Mesodermal cell (in vitro differentiated cells): ENCODE results near the gene DNAH14.

Experiments used
- H3K27ac ChIP-seq: 2 replicates; pipeline ENCODE4 v1.7.0; 2013; ENCODE audit warnings: mild to moderate bottlenecking, low read depth, low read length, moderate library complexity; ENCODE audit not compliant: severe bottlenecking
- H3K36me3 ChIP-seq: 2 replicates; pipeline ENCODE4 v1.7.1; 2013; ENCODE audit warnings: mild to moderate bottlenecking, low read length, moderate library complexity; ENCODE audit not compliant: control insufficient read depth, insufficient read depth
- H3K4me1 ChIP-seq: one replicate; pipeline ENCODE4 v1.7.1; 2013; ENCODE audit warnings: mild to moderate bottlenecking, low read length; ENCODE audit not compliant: insufficient read depth, control insufficient read depth, poor library complexity, severe bottlenecking
- H3K4me3 ChIP-seq: 2 replicates; pipeline ENCODE4 v1.7.0; 2013; ENCODE audit warnings: low read length, control low read depth, mild to moderate bottlenecking; ENCODE audit not compliant: insufficient read depth, poor library complexity, severe bottlenecking; ENCODE audit errors: extremely low read depth
- H3K9me3 ChIP-seq: 2 replicates; pipeline ENCODE4 v1.7.1; 2013; ENCODE audit warnings: mild to moderate bottlenecking, low read length, moderate library complexity; ENCODE audit not compliant: control insufficient read depth
- WGBS, 2 experiments: methylation state at CpG; one replicate each; pipeline ENCODE4 v1.1.5; 2013; ENCODE audit warnings: missing lambda C conversion rate in 2 of 2; ENCODE audit not compliant: insufficient coverage in 2 of 2; 5-methylcytosine and 5-hydroxymethylcytosine counted together

DNAH14 gene

DNA sequence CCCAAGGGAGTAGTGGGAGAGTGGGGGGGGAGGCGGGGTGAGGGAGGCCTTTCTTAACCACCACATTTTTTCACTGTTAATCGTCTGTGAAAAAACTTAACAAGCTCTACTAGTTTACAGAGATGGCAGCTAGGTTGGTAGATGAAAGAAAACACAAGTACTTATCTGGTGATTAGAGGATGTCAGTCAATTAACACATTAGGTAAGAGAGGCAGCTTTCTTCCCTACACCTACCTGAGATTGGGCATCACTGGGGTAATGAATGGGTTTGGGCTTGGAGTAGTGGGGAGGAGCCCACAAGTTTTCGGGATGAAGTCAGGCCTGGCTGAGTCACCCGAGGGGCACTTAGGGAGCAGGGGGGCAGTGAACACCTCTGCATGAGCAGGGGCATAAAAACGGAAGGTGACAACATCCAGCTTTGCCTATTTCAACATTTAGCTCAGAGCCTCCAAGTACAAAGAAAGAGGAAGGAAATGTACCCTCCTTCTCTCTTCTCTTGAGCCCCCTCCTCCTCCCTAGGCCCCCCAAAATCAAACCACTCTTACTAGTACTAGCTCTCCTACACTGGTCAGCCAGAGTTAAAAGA lies 495.8 kb downstream of the DNAH14 start:
- 12 to 26% methylated on average over 2 to 3 of the region's 5 CpGs for WGBS, 2 experiments
- no peak overlapping the region for H3K27ac ChIP-seq
- H3K9me3 ChIP-seq, result no peaks in the 10 kb centered on the region
- peak overlapping the region; percentile 82 for H3K4me3 ChIP-seq
- peaks cover 33% of the 10 kb centered on the region for H3K4me1 ChIP-seq
- peaks cover 19% of the 10 kb centered on the region for H3K36me3 ChIP-seq

DNA sequence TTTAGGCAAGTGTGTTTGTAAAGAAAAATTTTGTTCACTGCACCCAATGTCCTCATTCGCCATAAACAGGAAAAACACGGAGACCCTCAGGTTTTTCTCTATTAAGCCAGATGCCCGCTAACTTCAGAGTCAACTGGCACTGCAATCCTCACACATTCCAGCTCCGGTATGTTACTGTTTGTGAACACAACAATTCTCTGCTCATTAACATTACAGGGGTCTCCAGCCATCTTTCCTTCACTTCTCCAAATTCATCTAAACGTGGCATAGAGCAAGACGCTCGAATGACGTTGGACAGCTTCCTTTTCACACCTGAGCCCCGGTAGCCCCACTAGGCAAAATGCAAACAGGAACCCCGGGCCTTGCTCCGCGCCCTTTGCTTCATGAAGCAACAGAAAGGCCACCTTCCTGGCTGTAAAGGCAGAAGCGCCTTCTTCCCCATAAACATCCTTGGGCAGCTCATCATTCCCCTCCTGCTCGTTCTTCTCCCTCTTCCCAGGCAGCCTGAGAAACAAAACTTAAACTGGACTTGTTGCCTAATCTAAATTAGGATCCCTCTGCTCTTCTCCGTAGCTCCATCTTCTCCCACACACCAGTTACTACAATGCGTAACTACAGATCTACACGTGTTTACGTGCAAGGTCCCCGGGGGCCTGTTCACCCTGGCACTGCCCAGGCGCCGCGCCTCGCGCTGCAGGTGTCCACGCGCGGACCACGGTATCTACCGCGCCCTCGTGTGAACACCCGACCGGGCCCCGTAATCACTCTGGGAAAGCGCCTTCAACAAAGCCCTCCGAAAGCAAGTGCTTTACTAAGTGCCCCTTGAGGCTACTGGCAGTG lies 497.1 kb downstream of the DNAH14 start:
- peak overlapping the region; percentile 91 for H3K27ac ChIP-seq
- H3K4me3 ChIP-seq, result peak overlapping the region; percentile 82
- H3K9me3 ChIP-seq, result no peaks in the 10 kb centered on the region
- 1 to 2% methylated on average over 35 to 36 of the region's 36 CpGs for WGBS, 2 experiments
- H3K36me3 ChIP-seq, result peaks cover 13% of the 10 kb centered on the region
- peaks cover 33% of the 10 kb centered on the region for H3K4me1 ChIP-seq

DNA sequence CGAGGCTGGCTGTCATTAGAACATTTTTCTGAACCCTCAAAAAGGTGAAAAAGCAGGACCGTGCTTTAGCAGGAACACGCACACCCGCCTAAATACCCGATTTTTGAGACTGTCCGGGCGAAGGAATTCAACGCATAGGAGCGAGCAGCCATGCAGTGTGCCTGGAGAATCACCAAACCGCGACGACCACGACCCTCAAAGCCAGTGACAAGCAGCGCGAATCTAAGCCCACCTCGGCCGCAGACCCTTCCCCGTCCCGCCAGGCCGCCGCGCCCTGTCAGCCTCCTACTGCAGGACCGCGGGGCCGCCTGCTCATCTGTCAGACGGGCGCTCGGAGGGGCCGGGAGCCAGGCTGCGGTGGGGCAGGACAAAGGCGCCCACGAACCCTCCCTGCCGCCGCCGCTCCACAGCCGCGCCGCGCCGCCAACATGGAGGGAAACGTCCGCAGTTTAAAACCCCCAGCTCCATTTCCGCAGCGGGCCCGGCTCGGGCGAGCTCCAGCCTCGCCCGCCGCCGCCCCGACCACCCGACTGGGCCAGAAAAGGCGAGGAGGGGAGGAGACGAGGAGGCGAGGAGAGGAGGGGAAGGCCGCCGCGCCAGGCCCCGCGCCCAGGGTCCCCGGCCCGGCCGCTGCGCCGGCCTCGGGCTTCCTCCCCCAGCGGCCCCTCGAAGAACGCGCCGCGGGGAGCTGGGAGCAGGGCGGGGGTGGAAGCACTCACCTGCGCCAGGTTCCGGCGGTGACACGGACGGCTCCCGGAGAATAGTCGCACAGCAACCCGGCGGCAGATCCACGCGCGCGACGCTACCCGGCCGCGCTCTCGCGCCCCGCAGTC lies 498.0 kb downstream of the DNAH14 start, which contains the start of gene LBR:
Gene LBR (minus strand): TSS at position 804 of the 833 bp plus-strand sequence. CDS start 3,963 bp downstream, outside the sequence.
- Histone ChIP-seq H3K9me3 (no peaks in the 10 kb centered on the region), H3K36me3 (peaks cover 7% of the 10 kb centered on the region), H3K27ac (peak within 1 kb of the TSS; percentile 91), H3K4me1 (peaks cover 33% of the 10 kb centered on the region), H3K4me3 (peak within 1 kb of the TSS; percentile 82)
- 0% methylated on average over 66 to 87 of the region's 94 CpGs for WGBS, 2 experiments

DNA sequence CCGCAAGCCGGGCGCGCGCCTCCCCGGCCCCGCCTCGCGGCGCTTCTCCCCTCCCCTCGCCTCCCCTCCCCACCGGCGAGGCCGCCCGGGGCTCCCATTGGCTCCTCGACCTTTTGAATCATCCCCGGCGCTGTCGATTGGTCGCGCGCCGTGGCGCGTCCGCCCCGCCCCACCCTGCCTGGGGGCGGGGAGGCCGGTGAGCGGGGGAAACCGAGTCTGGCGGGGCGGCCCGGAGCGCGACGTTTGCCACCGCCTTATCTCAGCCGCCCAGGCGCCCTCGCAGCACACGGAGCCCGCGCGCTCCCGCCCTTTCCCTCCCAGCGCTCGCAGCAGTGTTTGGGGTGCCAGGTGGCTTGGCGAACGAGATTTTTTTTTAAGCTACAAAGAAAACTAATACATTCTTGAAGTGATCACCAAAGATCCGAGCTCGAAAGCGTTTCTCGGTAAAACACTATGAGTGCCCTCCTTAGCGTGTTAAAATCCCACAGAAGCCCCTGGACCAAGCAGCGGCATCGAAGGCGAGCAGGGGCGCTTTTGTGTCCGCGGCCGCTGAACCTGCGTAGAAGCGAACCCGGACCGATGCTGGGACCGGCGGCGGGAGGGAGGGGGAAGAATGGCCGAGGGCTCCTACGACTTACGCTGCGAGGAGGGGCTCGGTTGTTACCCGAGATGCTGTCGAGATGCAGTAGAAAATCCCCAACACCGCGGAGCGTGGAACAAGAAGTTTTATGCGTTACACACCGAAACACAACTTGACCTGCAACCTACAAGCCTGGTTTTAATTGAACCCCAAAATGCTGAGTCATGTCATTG lies 498.8 kb downstream of the DNAH14 start:
- peak overlapping the region; percentile 82 for H3K4me3 ChIP-seq
- H3K36me3 ChIP-seq, result no peaks in the 10 kb centered on the region
- H3K9me3 ChIP-seq, result no peaks in the 10 kb centered on the region
- 0% methylated on average over 46 to 60 of the region's 81 CpGs for WGBS, 2 experiments
- H3K27ac ChIP-seq, result peak overlapping the region; percentile 91
- peaks cover 28% of the 10 kb centered on the region for H3K4me1 ChIP-seq

DNA sequence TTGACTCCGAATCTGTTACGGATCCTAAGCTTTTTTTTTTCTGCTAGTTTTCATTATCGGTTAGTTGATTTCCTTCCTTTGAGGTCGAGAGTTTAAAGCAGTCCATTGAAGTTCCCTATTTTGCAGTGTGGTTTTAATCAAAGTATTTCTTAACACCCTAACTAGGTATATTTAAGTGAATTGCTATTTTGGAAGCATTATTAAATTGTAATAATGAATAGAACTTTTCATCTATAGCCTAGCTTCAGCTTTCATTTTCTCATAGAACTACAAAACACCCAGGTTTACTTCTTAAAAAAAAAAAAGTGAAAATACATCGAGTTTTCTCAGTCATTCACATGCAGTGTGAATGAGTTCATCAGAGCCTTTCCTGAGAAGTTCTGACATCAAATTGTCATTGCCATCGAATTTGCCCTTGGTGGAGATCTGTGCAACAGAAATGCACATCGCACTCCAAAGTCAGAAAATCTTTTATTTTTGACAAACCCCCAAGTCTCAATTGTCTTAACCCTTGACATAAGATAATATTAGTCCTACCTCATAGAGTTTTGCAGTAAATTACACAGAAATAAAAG lies 499.5 kb downstream of the DNAH14 start:
- H3K27ac ChIP-seq, result peak overlapping the region; percentile 91
- WGBS, 2 experiments, result 6 to 42% methylated on average over 2 to 3 of the region's 7 CpGs
- no peaks in the 10 kb centered on the region for H3K36me3 ChIP-seq
- H3K9me3 ChIP-seq, result no peaks in the 10 kb centered on the region
- H3K4me1 ChIP-seq, result peaks cover 21% of the 10 kb centered on the region
- peak overlapping the region; percentile 82 for H3K4me3 ChIP-seq

DNA sequence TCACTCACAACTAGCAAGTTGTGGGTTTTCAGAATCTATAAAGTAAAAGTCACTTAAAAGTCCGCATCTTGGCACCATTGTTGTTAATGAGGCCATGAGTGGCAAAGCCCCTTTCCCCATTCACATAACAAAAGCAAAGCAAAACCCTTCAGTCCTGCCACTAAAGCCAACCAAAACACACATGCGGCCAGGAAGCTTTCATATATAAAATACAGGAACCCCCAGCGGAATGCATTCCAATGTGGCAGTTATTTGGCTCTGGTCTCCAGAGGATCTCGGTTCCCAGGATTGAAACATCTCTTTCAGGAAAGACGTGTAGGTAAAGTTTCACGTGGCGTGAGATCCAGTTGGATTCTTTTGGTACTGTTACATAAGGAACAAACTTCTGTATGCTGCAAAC lies 500.8 kb downstream of the DNAH14 start:
- peaks cover 10% of the 10 kb centered on the region for H3K4me1 ChIP-seq
- no peaks in the 10 kb centered on the region for H3K9me3 ChIP-seq
- WGBS, 2 experiments, result 73 to 76% methylated on average over 4 to 7 of the region's 7 CpGs
- no peaks in the 10 kb centered on the region for H3K36me3 ChIP-seq
- no peak overlapping the region for H3K4me3 ChIP-seq
- no peak overlapping the region for H3K27ac ChIP-seq

DNA sequence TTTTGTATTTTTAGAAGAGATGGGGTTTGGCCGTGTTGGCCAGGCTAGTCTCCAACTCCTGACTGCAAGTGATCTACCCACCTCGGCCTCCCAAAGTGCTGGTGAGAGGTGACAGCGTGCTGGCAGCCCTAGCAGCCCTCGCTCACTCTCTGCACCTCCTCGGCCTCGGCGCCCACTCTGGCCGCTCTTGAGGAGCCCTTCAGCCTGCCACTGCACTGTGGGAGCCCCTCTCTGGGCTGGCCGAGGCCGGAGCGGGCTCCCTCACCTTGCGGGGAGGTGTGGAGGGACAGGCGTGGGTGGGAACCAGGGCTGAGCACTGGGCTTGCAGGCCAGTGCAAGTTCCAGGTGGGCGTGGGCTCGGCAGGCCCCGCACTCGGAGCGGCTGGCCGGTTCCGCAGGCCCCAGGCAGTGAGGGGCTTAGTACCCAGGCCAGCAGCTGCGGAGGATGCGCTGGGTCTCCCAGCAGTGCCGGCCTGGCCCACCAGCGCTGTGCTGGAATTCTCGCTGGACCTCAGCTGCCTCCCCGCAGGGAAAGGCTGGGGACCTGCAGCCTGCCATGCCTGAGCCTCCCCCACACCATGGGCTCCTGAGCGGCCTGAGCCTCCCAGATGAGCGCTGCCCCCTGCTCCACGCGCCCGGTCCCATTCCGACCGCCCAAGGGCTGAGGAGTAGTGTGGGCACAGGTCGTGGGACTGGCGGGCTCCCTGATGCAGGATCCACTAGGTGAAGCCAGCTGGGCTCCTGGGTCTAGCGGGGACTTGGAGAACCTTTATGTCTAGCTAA lies 501.8 kb downstream of the DNAH14 start:
- Histone ChIP-seq H3K27ac (no peak overlapping the region), H3K4me3 (no peak overlapping the region), H3K4me1 (peaks cover 8% of the 10 kb centered on the region), H3K9me3 (no peaks in the 10 kb centered on the region), H3K36me3 (no peaks in the 10 kb centered on the region)
- WGBS, 2 experiments, result 93 to 97% methylated on average over 28 to 32 of the region's 36 CpGs

DNA sequence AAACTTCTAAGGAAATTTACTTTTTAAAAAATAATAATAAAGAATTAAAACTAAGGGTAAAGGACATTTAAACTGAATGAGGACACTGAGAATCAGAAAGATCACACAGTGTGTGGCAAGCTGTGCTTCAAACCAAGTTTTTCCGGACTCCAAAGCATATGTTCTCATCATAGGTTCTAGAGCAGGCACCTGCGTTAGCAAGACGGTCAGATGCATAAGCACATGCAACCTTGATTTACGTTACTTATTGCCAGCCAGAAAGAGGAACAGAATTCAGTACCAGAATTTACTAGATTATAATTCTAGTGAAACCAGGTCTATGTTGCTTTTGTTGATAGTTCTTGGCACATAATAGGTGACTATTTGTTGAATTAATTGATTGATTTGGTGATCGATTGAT lies 504.6 kb downstream of the DNAH14 start:
- Histone ChIP-seq H3K9me3 (no peaks in the 10 kb centered on the region), H3K27ac (no peak overlapping the region), H3K4me1 (peaks cover 8% of the 10 kb centered on the region), H3K4me3 (no peak overlapping the region), H3K36me3 (no peaks in the 10 kb centered on the region)
- 96 to 100% methylated on average over 3 to 4 of the region's 5 CpGs for WGBS, 2 experiments

DNA sequence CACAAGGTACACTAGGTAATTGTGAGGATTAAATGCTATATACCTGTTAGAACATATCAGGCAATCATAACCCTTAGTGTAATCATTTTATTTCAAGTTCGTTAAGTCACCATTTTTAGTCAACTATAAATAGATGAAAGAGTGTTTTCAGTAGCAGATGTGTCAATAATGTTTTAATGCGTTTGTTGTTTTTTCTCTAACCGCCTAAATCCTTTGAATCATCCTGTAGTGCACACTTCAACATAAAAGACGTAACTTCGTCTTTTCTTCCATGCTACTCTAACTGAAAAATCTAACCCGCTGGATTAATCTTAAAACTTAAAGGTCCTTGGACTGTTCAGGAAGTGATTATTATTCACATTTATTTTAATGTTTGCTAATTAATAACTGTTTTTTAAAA lies 505.6 kb downstream of the DNAH14 start:
- Histone ChIP-seq H3K36me3 (no peaks in the 10 kb centered on the region), H3K27ac (no peak overlapping the region), H3K9me3 (no peaks in the 10 kb centered on the region), H3K4me1 (peaks cover 8% of the 10 kb centered on the region), H3K4me3 (no peak overlapping the region)
- no CpG with 5 or more reads among the region's 6 CpGs for WGBS, 2 experiments
